GM21360 (cell line): Measurements from ENCODE around the gene CCL3.

Experiments
- ATAC-seq: cut with Tn5 transposase; IDR thresholded peaks from one replicate; pipeline ENCODE4 v1.9.1; 2021; ENCODE audit warnings: mild to moderate bottlenecking, moderate library complexity; ENCODE audit not compliant: unreplicated experiment

CCL3 gene

DNA sequence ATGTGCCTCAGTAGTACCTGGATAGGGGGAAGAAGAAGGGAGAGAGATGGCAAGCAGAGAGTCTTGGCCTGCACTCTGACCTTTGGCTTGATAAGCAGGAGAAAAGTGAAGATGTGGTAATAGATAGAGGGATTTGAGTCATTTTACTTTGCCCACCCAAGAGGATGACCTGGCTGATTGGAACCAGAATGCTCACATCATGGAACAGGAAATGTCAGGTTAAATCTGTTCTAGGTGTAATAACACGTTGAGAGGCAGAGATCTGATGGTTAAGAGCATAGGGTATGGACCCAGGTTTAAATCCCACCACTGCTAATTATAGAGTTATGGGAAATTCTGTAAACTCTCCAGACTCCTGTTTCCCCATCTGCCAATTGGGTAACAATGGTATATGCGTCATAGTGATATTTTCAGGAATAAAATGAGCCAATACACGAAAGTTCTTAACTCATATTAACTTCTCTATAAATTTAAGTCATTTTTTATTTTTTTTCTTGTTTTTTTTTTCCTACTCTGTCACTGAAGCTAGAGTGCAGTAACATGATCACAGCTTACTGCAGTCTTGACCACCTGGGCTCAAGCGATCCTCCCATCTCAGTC is 33.9 kb downstream of the CCL3 start:
- ATAC-seq: no peak

DNA sequence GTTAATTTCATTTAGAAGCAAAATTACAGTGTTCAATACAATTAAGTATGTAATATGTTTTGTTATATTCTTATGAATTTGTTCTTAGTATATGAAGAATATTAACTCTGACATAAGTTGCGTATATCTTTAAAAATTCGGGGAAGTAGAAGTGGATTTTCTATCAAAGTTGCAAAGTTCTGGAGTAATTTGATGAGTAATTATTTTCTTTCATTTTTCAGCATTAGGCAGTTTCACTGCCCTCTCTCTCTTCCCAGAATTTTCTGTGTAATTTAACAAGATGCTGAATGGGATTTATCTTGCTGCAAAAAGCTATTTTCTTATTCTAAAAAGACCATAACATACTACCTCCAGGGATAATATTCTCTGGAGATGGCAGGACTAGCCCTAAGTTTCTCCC is 34.8 kb downstream of the CCL3 start:
- ATAC-seq: no peak

DNA sequence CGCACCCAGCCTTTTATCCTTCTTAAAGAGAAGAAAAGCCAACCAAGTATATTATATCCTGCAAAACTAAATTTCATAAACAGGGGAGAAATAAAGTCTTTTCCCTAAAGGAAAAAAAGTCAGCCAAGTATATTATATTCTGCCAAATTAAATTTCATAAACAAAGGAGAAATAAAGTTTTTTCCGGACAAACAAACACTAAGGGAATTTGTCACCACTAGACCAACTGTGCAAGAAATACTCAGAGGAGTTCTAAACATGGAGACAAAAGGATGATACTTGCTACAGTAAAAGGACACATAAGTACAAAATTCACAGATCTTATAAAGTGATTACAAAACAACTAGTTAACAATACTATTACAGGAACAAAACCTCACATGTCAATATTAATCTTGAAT is 40.3 kb downstream of the CCL3 start:
- ATAC-seq: no peak

DNA sequence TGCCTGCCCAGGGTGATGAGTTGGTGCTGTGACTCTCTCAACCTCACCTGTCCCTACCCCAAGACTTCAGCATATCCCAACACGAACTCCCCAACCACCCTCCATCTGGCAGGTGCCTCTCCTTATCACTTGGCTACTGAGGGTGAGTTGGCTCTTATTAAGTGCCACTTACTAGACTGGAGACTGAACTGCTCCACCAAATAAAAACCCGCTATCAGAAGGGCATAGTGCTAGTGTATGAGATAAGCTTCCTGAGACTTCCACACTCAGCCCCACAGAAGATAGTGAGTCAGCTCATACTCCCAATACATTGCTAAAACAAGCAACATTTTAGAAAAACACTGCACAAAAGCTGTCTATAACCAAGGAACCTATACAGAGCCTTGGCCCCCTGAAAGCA is 41.9 kb downstream of the CCL3 start:
- ATAC-seq: no peak
